Osteoblast (primary cell): ENCODE data around the gene RNF14. TPM values are rescaled to one million over a fixed set of nuclear protein-coding genes. Genes with fewer than 3 reads are reported as not detected.
"Not testable (repeated sequence)": the region's sequence is repeated elsewhere in the genome, so short reads cannot be mapped to it uniquely, and the experiment has no call there.

Source experiments
- DNase-seq: peaks from one replicate; pipeline ENCODE4 v3.0.0; 2011; ENCODE audit warnings: low spot score, mixed read lengths; ENCODE audit not compliant: insufficient read length; ENCODE audit errors: missing footprints
- H2AFZ ChIP-seq: 2 replicates; pipeline ENCODE4 v1.6.0; 2011; ENCODE audit warnings: mild to moderate bottlenecking, low read length
- H3K27ac ChIP-seq: 2 replicates; pipeline ENCODE4 v1.5.1; 2011; ENCODE audit warnings: mild to moderate bottlenecking, low read depth, low read length, moderate library complexity
- H3K27me3 ChIP-seq: 2 replicates; pipeline ENCODE4 v1.6.0; 2012; ENCODE audit warnings: mild to moderate bottlenecking, control low read depth, inconsistent platforms, low read length, moderate library complexity; ENCODE audit not compliant: insufficient read depth
- H3K36me3 ChIP-seq: 2 replicates; pipeline ENCODE4 v1.5.1; 2011; ENCODE audit warnings: mild to moderate bottlenecking, low read length, control low read depth, moderate library complexity; ENCODE audit not compliant: insufficient read depth
- H3K4me1 ChIP-seq: 2 replicates; pipeline ENCODE4 v1.5.1; 2011; ENCODE audit warnings: mild to moderate bottlenecking, low read length, control low read depth, moderate library complexity; ENCODE audit not compliant: insufficient read depth
- H3K4me2 ChIP-seq: 2 replicates; pipeline ENCODE4 v1.6.0; 2011; ENCODE audit warnings: mild to moderate bottlenecking, low read length; ENCODE audit not compliant: insufficient read depth
- H3K4me3 ChIP-seq: fragments of 200-600 bp; sonication (generic); 3 replicates; pipeline ENCODE4 v1.5.1; 2012; ENCODE audit warnings: mild to moderate bottlenecking, low read length, inconsistent platforms; ENCODE audit not compliant: insufficient read depth
- H3K79me2 ChIP-seq: 2 replicates; pipeline ENCODE4 v1.6.0; 2012; ENCODE audit warnings: mild to moderate bottlenecking, low read length, control low read depth, inconsistent platforms; ENCODE audit not compliant: insufficient read depth
- H3K9me3 ChIP-seq: 2 replicates; pipeline ENCODE4 v1.5.1; 2011; ENCODE audit warnings: low read depth, low read length, control low read depth
- H4K20me1 ChIP-seq: 2 replicates; pipeline ENCODE4 v1.6.0; 2012; ENCODE audit warnings: mild to moderate bottlenecking, low read length, control low read depth; ENCODE audit not compliant: insufficient read depth
- total RNA-seq: library from RNA; depleted of rRNA; stranded (reverse); fragments of >200 nt; gene quantifications from 2 replicates; pipeline ENCODE4 v1.2.3, GENCODE V29; 2012
- TF ChIP-seq, protein P1 (sequence below): IDR thresholded peaks from 2 replicates; pipeline ENCODE4 v1.5.1; 2011; ENCODE audit warnings: mild to moderate bottlenecking, low read depth, low read length, moderate library complexity; ENCODE audit errors: extremely low read depth

The RNF14 gene
- total RNA-seq, 1 donor, result 90.8 TPM

- H3K9me3 ChIP-seq, result no peaks in the 10 kb centered on the region
- no peaks in the 10 kb centered on the region for H4K20me1 ChIP-seq
- DNase-seq, result peak; percentile 97
- no peaks in the 10 kb centered on the region for H3K36me3 ChIP-seq
- peak overlapping the region; percentile 83 for H3K27ac ChIP-seq
- peak overlapping the region; percentile 98 for H2AFZ ChIP-seq
- TF ChIP-seq, protein P1, sequence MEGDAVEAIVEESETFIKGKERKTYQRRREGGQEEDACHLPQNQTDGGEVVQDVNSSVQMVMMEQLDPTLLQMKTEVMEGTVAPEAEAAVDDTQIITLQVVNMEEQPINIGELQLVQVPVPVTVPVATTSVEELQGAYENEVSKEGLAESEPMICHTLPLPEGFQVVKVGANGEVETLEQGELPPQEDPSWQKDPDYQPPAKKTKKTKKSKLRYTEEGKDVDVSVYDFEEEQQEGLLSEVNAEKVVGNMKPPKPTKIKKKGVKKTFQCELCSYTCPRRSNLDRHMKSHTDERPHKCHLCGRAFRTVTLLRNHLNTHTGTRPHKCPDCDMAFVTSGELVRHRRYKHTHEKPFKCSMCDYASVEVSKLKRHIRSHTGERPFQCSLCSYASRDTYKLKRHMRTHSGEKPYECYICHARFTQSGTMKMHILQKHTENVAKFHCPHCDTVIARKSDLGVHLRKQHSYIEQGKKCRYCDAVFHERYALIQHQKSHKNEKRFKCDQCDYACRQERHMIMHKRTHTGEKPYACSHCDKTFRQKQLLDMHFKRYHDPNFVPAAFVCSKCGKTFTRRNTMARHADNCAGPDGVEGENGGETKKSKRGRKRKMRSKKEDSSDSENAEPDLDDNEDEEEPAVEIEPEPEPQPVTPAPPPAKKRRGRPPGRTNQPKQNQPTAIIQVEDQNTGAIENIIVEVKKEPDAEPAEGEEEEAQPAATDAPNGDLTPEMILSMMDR, result no peak
- peaks cover 5% of the 10 kb centered on the region for H3K4me1 ChIP-seq
- no peaks in the 10 kb centered on the region for H3K27me3 ChIP-seq
- peak overlapping the region; percentile 77 for H3K4me3 ChIP-seq
- no peaks in the 10 kb centered on the region for H3K79me2 ChIP-seq
- peak overlapping the region; percentile 93 for H3K4me2 ChIP-seq
These were observed 55.9 kb downstream of the RNF14 start for GRCh38 chr5:142024771-142025304.

DNA sequence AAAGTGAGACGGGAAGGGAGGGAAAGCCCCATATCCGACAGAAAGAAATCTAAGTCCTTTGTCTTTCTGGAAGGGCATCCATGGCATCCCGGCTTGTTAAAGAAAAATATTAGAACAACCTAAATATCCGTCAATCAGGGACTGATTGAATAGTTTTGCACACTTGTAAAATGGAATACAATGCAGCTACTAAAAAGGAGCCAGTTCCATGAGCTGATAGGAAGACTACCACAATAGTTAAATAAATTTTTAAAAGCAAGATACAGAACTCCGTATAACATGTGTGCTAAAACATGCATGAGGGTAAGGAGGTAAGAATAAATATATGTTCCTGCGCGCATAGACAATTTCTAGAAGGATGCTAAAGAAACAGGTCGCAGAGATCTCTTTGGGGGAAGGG lies 56.7 kb downstream of the RNF14 start:
- Histone ChIP-seq H3K4me1 (peaks cover 5% of the 10 kb centered on the region), H3K27me3 (peaks cover 3% of the 10 kb centered on the region), H3K9me3 (no peaks in the 10 kb centered on the region), H3K36me3 (no peaks in the 10 kb centered on the region), H3K4me3 (peak overlapping the region; percentile 77), H3K79me2 (no peaks in the 10 kb centered on the region), H4K20me1 (no peaks in the 10 kb centered on the region), H3K27ac (no peak overlapping the region), H3K4me2 (peak overlapping the region; percentile 93), H2AFZ (peak overlapping the region; percentile 98)
- TF ChIP-seq, protein P1, result no peak
- DNase-seq, result no peak

GRCh38 chr5:142032150-142032549 lies 63.2 kb downstream of the RNF14 start:
- Histone ChIP-seq H3K4me3 (no peak overlapping the region), H3K9me3 (no peaks in the 10 kb centered on the region), H3K4me2 (no peak overlapping the region), H3K79me2 (no peaks in the 10 kb centered on the region), H3K27ac (no peak overlapping the region), H4K20me1 (no peaks in the 10 kb centered on the region), H3K27me3 (peaks cover 19% of the 10 kb centered on the region), H3K36me3 (no peaks in the 10 kb centered on the region), H2AFZ (no peak overlapping the region), H3K4me1 (no peaks in the 10 kb centered on the region)
- TF ChIP-seq, protein P1, result no peak
- DNase-seq, result no peak

GRCh38 chr5:142032747-142033631 lies 64.1 kb downstream of the RNF14 start:
- Histone ChIP-seq H3K9me3 (no peaks in the 10 kb centered on the region), H3K27ac (no peak overlapping the region), H3K36me3 (no peaks in the 10 kb centered on the region), H2AFZ (no peak overlapping the region), H3K79me2 (no peaks in the 10 kb centered on the region), H3K4me3 (no peak overlapping the region), H3K4me2 (no peak overlapping the region), H4K20me1 (no peaks in the 10 kb centered on the region), H3K27me3 (peaks cover 19% of the 10 kb centered on the region), H3K4me1 (no peaks in the 10 kb centered on the region)
- TF ChIP-seq, protein P1, result no peak
- DNase-seq, result no peak

- not testable (repeated sequence) for H3K27ac ChIP-seq, DNase-seq, H3K9me3 ChIP-seq, H2AFZ ChIP-seq, H3K36me3 ChIP-seq, H4K20me1 ChIP-seq, H3K79me2 ChIP-seq, H3K4me1 ChIP-seq, H3K4me2 ChIP-seq, H3K4me3 ChIP-seq
- peaks cover 19% of the 10 kb centered on the region for H3K27me3 ChIP-seq
These were observed 65.0 kb downstream of the RNF14 start for GRCh38 chr5:142033632-142034567.
